ENCODE measurements around the gene DBF4B. TPM values are rescaled to one million over a fixed set of nuclear protein-coding genes. Genes with fewer than 3 reads are reported as not detected.

The DBF4B gene
- total RNA-seq, 1 donor: 2.2 TPM

DNA sequence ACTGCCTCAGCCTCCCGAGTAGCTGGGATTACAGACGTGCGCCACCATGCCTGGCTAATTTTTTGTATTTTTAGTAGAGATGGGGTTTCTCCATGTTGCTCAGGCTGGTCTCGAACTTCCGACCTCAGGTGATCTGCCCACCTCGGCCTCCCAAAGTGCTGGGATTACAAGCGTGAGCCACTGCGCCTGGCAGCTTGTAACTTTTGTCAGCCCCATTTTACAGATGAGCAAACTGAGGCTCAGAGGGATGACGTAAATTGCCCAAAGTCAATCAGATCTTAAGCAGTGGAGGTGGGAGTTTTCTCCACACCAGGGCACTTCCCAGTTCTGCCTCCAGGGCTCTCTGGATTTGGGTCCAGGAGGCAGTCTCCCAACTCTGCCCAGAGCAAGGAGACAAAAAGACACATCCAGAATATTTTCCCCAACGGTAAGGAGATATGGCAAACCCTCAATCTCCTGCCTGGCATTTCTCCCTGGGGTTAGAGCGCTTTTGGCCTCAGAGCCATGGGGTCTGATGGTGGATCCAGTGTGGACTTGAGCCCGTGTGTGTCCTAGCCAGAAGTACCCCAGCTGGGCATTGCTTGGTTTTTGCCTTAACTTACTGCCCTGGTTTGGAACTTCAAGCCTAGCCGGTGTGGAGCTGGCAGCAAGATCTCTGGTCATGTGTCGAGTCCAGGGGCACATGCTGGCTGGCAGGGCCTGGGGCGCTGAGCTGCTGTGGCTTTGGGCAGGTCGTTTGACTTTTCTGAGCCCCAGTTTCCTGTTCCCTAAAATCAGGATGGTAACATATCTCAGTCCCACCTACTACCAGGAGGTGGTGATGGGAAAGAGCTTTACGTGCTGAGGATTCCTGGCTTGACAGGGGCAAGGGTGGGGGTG is 53.7 kb downstream of the DBF4B start:
- TF ChIP-seq CTCF (IDR thresholded peaks at IDR 0.05; ENCODE audit: extremely low read depth, low read depth, low read length): peak; percentile 7
- H3K4me3 ChIP-seq (ENCODE audit: insufficient read depth, low read length): no peak overlapping the region
- no peaks in the 10 kb centered on the region for H3K36me3 ChIP-seq (ENCODE audit: insufficient read depth, low read length)
- no peaks in the 10 kb centered on the region for H3K4me1 ChIP-seq (ENCODE audit: insufficient read depth, low read length)
- H3K9me3 ChIP-seq (ENCODE audit: low read depth, low read length): no peaks in the 10 kb centered on the region
- H3K4me2 ChIP-seq (ENCODE audit: insufficient read depth, low read length): no peak overlapping the region
- H3K27ac ChIP-seq (ENCODE audit: low read depth, low read length): no peak overlapping the region
- peaks cover 35% of the 10 kb centered on the region for H3K27me3 ChIP-seq (ENCODE audit: insufficient read depth, low read length)
- DNase-seq (ENCODE audit: insufficient read length, low spot score, missing footprints): peak; percentile 80
- no peak overlapping the region for H2AFZ ChIP-seq (ENCODE audit: low read length)
- H3K79me2 ChIP-seq (ENCODE audit: insufficient read depth, low read length): no peaks in the 10 kb centered on the region
- no peaks in the 10 kb centered on the region for H4K20me1 ChIP-seq (ENCODE audit: insufficient read depth, low read length)

- no peak overlapping the region for H3K27ac ChIP-seq (ENCODE audit: low read depth, low read length)
Observed at GRCh38 chr17:44763170-44763569, 54.7 kb downstream of the DBF4B start.

GRCh38 chr17:44765965-44766364 is 57.5 kb downstream of the DBF4B start:
- peak; percentile 47 for DNase-seq (ENCODE audit: insufficient read length, low spot score, missing footprints)
- Histone ChIP-seq H3K4me2 (ENCODE audit: insufficient read depth, low read length) (no peak overlapping the region), H3K79me2 (ENCODE audit: insufficient read depth, low read length) (no peaks in the 10 kb centered on the region), H4K20me1 (ENCODE audit: insufficient read depth, low read length) (no peaks in the 10 kb centered on the region), H2AFZ (ENCODE audit: low read length) (no peak overlapping the region), H3K4me1 (ENCODE audit: insufficient read depth, low read length) (no peaks in the 10 kb centered on the region), H3K4me3 (ENCODE audit: insufficient read depth, low read length) (no peak overlapping the region), H3K27me3 (ENCODE audit: insufficient read depth, low read length) (peaks cover 6% of the 10 kb centered on the region), H3K36me3 (ENCODE audit: insufficient read depth, low read length) (no peaks in the 10 kb centered on the region), H3K27ac (ENCODE audit: low read depth, low read length) (no peak overlapping the region), H3K9me3 (ENCODE audit: low read depth, low read length) (no peaks in the 10 kb centered on the region)
- no peak for TF ChIP-seq CTCF (IDR thresholded peaks at IDR 0.05; ENCODE audit: extremely low read depth, low read depth, low read length)

More at GRCh38 chr17:44763170-44763569, 54.7 kb downstream of the DBF4B start:
- no peaks in the 10 kb centered on the region for H3K79me2 ChIP-seq (ENCODE audit: insufficient read depth, low read length)
- no peaks in the 10 kb centered on the region for H4K20me1 ChIP-seq (ENCODE audit: insufficient read depth, low read length)
- peaks cover 27% of the 10 kb centered on the region for H3K27me3 ChIP-seq (ENCODE audit: insufficient read depth, low read length)
- no peaks in the 10 kb centered on the region for H3K4me1 ChIP-seq (ENCODE audit: insufficient read depth, low read length)
- TF ChIP-seq CTCF (IDR thresholded peaks at IDR 0.05; ENCODE audit: extremely low read depth, low read depth, low read length): no peak
- H2AFZ ChIP-seq (ENCODE audit: low read length): no peak overlapping the region
- no peaks in the 10 kb centered on the region for H3K9me3 ChIP-seq (ENCODE audit: low read depth, low read length)
- H3K36me3 ChIP-seq (ENCODE audit: insufficient read depth, low read length): no peaks in the 10 kb centered on the region
- peak; percentile 58 for DNase-seq (ENCODE audit: insufficient read length, low spot score, missing footprints)
- no peak overlapping the region for H3K4me3 ChIP-seq (ENCODE audit: insufficient read depth, low read length)
- H3K4me2 ChIP-seq (ENCODE audit: insufficient read depth, low read length): no peak overlapping the region

DNA sequence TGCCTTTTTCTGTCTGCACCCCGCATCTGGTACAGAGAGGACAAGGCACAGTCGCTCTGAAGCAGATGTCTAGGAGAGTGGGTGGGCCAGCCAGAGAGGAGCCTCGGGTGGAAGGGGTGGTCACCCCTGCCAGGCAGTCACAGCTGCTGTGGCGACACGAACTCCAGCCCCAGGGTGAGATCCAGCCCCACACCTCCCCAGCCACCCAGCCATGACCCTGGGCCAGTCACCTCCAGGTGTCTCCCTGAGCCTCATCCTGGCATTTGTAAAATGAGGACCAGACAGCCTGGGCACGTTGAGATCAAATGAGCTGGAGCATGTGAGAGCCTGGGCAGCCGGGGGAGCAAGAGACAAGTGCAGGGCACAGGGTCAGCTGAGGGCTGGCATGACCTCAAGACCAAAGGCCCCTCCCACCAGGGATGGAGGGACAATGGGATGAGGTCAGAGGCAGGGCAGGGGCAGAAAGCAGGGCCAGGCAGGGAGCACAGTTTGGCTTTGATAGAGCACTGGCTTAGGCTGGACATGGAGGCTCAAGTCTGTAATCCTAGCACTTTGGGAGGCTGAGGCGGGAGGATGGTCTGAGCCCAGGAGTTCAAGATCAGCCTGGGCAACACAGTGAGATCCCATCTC is 58.1 kb downstream of the DBF4B start:
- no peak overlapping the region for H2AFZ ChIP-seq (ENCODE audit: low read length)
- no peaks in the 10 kb centered on the region for H3K9me3 ChIP-seq (ENCODE audit: low read depth, low read length)
- no peak overlapping the region for H3K4me2 ChIP-seq (ENCODE audit: insufficient read depth, low read length)
- no peak for TF ChIP-seq CTCF (IDR thresholded peaks at IDR 0.05; ENCODE audit: extremely low read depth, low read depth, low read length)
- H3K27ac ChIP-seq (ENCODE audit: low read depth, low read length): no peak overlapping the region
- no peaks in the 10 kb centered on the region for H3K4me1 ChIP-seq (ENCODE audit: insufficient read depth, low read length)
- H4K20me1 ChIP-seq (ENCODE audit: insufficient read depth, low read length): no peaks in the 10 kb centered on the region
- H3K4me3 ChIP-seq (ENCODE audit: insufficient read depth, low read length): no peak overlapping the region
- no peaks in the 10 kb centered on the region for H3K36me3 ChIP-seq (ENCODE audit: insufficient read depth, low read length)
- peak; percentile 77 for DNase-seq (ENCODE audit: insufficient read length, low spot score, missing footprints)
- H3K27me3 ChIP-seq (ENCODE audit: insufficient read depth, low read length): peaks cover 1% of the 10 kb centered on the region
- H3K79me2 ChIP-seq (ENCODE audit: insufficient read depth, low read length): no peaks in the 10 kb centered on the region

Data from osteoblast (primary cell).